Astrocyte (in vitro differentiated cells and primary cell): ENCODE results near the gene ADH5.

Experiments used
- CTCF ChIP-seq: IDR thresholded peaks from 2 replicates; pipeline ENCODE4 v1.5.1; 2011; ENCODE audit warnings: low read depth, mild to moderate bottlenecking, inconsistent platforms, low read length, moderate library complexity; ENCODE audit not compliant: insufficient read depth
- EZH2 ChIP-seq: IDR thresholded peaks from 2 replicates; pipeline ENCODE4 v1.6.1; 2012; ENCODE audit warnings: mild to moderate bottlenecking, low read length, inconsistent platforms; ENCODE audit not compliant: insufficient read depth

DNA sequence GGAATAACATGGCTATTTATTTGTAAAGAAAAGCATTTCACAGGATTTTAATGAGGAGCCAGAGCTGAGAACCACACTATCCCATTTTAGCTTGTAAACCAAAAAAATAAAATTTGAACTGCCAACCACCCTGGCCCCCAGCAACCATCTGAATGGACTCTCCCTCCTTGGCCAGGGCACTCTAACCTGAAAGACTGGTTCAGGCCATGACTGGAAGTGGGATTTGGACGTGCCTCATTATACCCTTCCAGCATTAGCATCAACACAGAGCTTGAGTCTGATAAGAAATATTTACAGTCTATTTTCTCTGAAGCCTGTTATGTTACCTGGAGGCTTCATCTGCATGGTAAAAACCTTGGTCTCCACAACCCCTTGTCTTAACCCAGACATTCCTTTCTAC, 63.1 kb downstream of the ADH5 start:
- TF ChIP-seq CTCF (no peak), EZH2 (no peak)
